Measurements from ENCODE around the gene MNX1.

MNX1 gene

GRCh38 chr7:157014635-157015555 lies 4.4 kb upstream of the MNX1 start:
- TF ChIP-seq POLR2A (IDR thresholded peaks at IDR 0.05; ENCODE audit: low read depth, low read length), result no peak
- no peak for DNase-seq (ENCODE audit: insufficient read length, low spot score)
- no peak for FAIRE-seq

DNA sequence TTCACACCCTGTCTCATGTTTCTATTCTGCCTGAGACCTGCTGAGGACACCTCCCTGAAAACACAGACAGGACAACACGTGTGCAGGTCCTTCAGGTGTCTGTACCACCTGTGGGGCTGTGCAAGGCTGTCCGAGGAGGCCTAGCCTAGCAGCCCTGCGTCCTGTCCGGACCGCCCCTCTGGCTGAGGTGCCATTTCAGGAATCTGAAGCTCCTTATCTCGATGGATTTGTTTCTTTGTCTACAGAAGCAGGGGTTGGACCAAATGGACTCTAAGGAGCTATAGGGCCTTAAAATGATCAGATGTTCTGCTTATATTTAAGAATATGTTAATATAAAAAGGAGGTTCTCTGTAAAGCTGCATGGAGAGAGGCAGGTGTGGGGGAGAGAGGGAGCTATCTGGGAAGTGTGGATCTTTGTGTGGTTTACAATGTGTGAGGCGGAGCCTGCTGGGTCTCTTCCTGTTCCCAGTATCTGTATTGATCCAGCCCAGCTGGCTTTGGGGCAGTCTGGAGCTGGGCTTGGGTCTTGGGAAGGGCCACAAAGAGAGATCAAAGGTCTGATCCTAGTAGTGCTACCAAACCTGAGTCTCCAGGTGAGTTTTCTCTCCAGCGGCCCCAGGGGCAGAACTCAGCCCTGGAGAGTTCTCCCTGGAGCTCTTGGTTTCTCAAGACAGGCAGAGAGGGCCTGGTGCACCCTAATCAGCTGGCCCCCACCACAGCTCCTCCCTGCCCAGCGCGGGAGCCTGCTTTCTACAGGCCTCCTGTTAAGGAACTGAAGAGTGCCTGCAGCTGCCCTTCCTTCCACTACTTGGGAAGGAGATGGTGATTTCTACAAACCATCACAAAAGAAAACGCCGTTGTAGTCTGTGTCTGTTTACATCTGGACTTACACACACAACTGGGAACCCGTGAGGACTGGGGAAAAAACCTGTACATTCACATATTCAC lies 3.4 kb upstream of the MNX1 start:
- no peak for FAIRE-seq
- no peak for TF ChIP-seq POLR2A (IDR thresholded peaks at IDR 0.05; ENCODE audit: low read depth, low read length)

GRCh38 chr7:157013101-157013500 lies 2.6 kb upstream of the MNX1 start:
- no peak for TF ChIP-seq POLR2A (IDR thresholded peaks at IDR 0.05; ENCODE audit: low read depth, low read length)
- DNase-seq (ENCODE audit: insufficient read length, low spot score) (no peak), FAIRE-seq (no peak)

More for the DNA sequence above, 3.4 kb upstream of the MNX1 start:
- DNase-seq (ENCODE audit: insufficient read length, low spot score), result no peak

- no peak for DNase-seq (ENCODE audit: insufficient read length, low spot score)
- FAIRE-seq, result no peak
- no peak for TF ChIP-seq POLR2A (IDR thresholded peaks at IDR 0.05; ENCODE audit: low read depth, low read length)
Observed at GRCh38 chr7:157012113-157012547, 1.7 kb upstream of the MNX1 start.

GRCh38 chr7:157011333-157012112 lies 1.1 kb upstream of the MNX1 start:
- FAIRE-seq, result no peak
- no peak for TF ChIP-seq POLR2A (IDR thresholded peaks at IDR 0.05; ENCODE audit: low read depth, low read length)
- DNase-seq (ENCODE audit: insufficient read length, low spot score), result no peak

DNA sequence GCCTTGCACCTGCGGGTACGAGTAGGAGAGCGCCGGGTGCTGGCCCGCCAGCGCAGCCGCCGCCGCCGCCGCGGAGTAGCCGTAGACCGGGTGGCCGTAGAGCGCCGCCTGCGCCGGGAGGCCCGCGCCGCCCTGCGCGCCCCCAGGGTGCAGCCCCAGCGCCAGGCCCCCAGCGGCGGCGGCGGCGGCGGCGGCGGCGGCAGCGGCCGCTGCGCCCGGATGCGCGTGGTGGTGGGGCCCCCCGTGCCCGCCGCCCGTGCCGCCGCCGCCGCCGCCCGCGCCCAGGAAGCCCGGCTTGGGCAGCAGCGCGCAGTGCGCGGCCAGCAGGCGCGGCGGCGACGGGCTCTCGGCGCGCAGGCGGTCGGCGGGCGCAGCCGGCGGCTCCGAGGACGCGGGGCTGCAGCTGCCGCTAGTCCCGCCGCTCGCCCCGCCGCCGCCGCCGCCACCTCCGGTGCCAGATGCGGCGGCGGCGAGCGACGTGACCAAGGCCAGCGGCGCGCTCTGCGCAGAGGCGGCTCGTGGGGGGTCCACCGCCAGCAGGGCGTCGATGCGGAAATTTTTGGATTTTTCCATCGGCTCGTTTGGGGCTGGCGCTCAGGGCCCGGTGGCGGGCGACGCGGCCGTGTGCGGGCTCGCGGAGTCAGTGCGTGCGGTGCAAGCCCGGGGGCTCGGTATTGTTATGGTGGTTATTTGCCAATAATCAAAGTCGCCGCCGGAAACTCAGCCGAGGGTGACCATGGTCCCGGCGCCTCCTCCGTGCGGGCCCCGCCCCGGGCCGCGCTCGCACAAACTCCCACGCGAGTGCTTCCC lies 480 bp downstream of the MNX1 start:
- DNase-seq (ENCODE audit: insufficient read length, low spot score), result no peak
- FAIRE-seq, result no peak
- TF ChIP-seq POLR2A (IDR thresholded peaks at IDR 0.05; ENCODE audit: low read depth, low read length), result no peak

- no peak for FAIRE-seq
- no peak for TF ChIP-seq POLR2A (IDR thresholded peaks at IDR 0.05; ENCODE audit: low read depth, low read length)
Observed at GRCh38 chr7:157009170-157009777, 1.2 kb downstream of the MNX1 start.

GRCh38 chr7:157008206-157009169 lies 2.0 kb downstream of the MNX1 start:
- no peak for TF ChIP-seq POLR2A (IDR thresholded peaks at IDR 0.05; ENCODE audit: low read depth, low read length)
- DNase-seq (ENCODE audit: insufficient read length, low spot score) (no peak), FAIRE-seq (no peak)

More at GRCh38 chr7:157009170-157009777, 1.2 kb downstream of the MNX1 start:
- DNase-seq (ENCODE audit: insufficient read length, low spot score), result no peak

GRCh38 chr7:157007470-157008066 lies 2.9 kb downstream of the MNX1 start:
- DNase-seq (ENCODE audit: insufficient read length, low spot score) (no peak), FAIRE-seq (no peak)
- no peak for TF ChIP-seq POLR2A (IDR thresholded peaks at IDR 0.05; ENCODE audit: low read depth, low read length)

DNA sequence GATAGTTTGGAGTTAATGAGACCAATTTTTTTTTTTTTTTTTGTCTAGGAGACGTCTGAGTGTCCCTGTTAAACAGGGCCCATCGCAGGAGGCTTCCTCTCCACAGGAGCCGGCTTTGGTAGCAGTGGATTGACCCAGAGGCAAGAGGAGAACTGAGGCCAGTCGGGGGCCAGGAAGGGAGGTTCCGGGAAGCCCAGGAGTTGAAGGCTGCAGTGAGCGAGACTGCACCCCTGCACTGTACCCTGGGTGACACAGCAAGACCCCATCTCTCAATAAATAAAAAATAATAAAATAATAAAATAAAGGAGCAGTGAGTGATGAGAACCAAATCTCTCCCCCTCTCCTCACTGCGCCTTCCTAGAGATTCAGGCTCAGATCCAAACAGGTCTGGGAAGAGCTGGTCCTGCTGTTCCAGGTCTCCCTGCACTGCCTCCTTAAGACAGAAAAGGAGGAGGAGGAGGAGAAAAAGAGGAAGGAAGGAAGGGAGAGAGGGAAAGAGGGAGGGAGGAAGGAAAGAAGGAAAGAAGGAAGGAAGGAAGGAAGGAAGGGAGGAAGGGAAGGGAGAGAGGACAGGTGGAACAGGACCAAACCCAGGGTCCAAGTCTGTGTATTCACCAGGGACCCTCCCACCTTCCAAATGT lies 3.5 kb downstream of the MNX1 start:
- no peak for FAIRE-seq
- DNase-seq (ENCODE audit: insufficient read length, low spot score), result no peak
- TF ChIP-seq POLR2A (IDR thresholded peaks at IDR 0.05; ENCODE audit: low read depth, low read length), result no peak
